Endodermal cell (in vitro differentiated cells): ENCODE data around the gene MASP2. TPM values are rescaled to one million over a fixed set of nuclear protein-coding genes. Genes with fewer than 3 reads are reported as not detected.
A peak's percentile ranks its signal among the peaks of the same experiment; 100 is the strongest.
"Not testable (repeated sequence)": the region's sequence is repeated elsewhere in the genome, so short reads cannot be mapped to it uniquely, and the experiment has no call there.

Experiments used
- DNase-seq: peaks from one replicate; pipeline ENCODE4 v3.0.0-alpha.2; 2017
- H3K27ac ChIP-seq: 2 replicates; pipeline ENCODE4 v1.5.1; 2013; ENCODE audit warnings: mild to moderate bottlenecking, low read depth, low read length, moderate library complexity
- H3K27me3 ChIP-seq: 2 replicates; pipeline ENCODE4 v1.6.1; 2013; ENCODE audit warnings: mild to moderate bottlenecking, low read length, moderate library complexity; ENCODE audit not compliant: insufficient read depth, control insufficient read depth, poor library complexity, severe bottlenecking
- H3K36me3 ChIP-seq: 2 replicates; pipeline ENCODE4 v1.7.0; 2013; ENCODE audit warnings: mild to moderate bottlenecking, low read length, moderate library complexity; ENCODE audit not compliant: control insufficient read depth, insufficient read depth
- H3K4me1 ChIP-seq: one replicate; pipeline ENCODE4 v1.7.0; 2013; ENCODE audit warnings: low read length; ENCODE audit not compliant: control insufficient read depth, insufficient read depth
- H3K4me3 ChIP-seq: 2 replicates; pipeline ENCODE4 v1.5.1; 2013; ENCODE audit warnings: mild to moderate bottlenecking, low read length, moderate library complexity
- H3K9ac ChIP-seq: 2 replicates; pipeline ENCODE4 v1.6.1; 2013; ENCODE audit warnings: mild to moderate bottlenecking, low read length, moderate library complexity; ENCODE audit not compliant: poor library complexity, severe bottlenecking; ENCODE audit errors: extremely low read depth
- H3K9me3 ChIP-seq: 2 replicates; pipeline ENCODE4 v1.6.1; 2013; ENCODE audit warnings: mild to moderate bottlenecking, low read length, moderate library complexity; ENCODE audit not compliant: control insufficient read depth
- H3K27ac Mint-ChIP-seq: 2 replicates; pipeline ENCODE4 v1.8.0; 2020; ENCODE audit warnings: mixed read lengths
- H3K27me3 Mint-ChIP-seq: 2 replicates; pipeline ENCODE4 v1.8.0; 2021; ENCODE audit warnings: mild to moderate bottlenecking, mixed read lengths; ENCODE audit not compliant: insufficient read depth
- H3K36me3 Mint-ChIP-seq: 2 replicates; pipeline ENCODE4 v1.8.0; 2020; ENCODE audit warnings: low read depth, mixed read lengths
- H3K4me1 Mint-ChIP-seq: 2 replicates; pipeline ENCODE4 v1.8.0; 2020; ENCODE audit warnings: mixed read lengths
- H3K4me3 Mint-ChIP-seq: 2 replicates; pipeline ENCODE4 v1.8.0; 2020; ENCODE audit warnings: mild to moderate bottlenecking, moderate library complexity, mixed read lengths
- H3K9me3 Mint-ChIP-seq: 2 replicates; pipeline ENCODE4 v1.8.0; 2020; ENCODE audit warnings: mild to moderate bottlenecking, mixed read lengths
- WGBS, 2 experiments: methylation state at CpG; one replicate each; pipeline versions ENCODE4 v1.1.5 to v1.1.7; 2013; ENCODE audit warnings: missing lambda C conversion rate in 2 of 2, mixed read lengths in 1 of 2; ENCODE audit not compliant: insufficient coverage in 1 of 2, insufficient read length in 1 of 2; 5-methylcytosine and 5-hydroxymethylcytosine counted together
- total RNA-seq, 2 donors: library from RNA; stranded (reverse); fragmentation: NEBNext Ultra II Directional in 1 of 2; extraction: Animal tissue kit (Norgen Biotek cat#: 25700) in 1 of 2; gene quantifications; 2 replicates in 1 of 2; 3 replicates in 1 of 2; pipeline ENCODE4 v1.2.1, GENCODE V29; 2021
- TF ChIP-seq, protein P1 (sequence below): fragments of 200-600 bp; sonication (generic); conservative IDR thresholded peaks from 2 replicates; pipeline ENCODE4 v1.5.0; 2021; ENCODE audit warnings: antibody characterized with exemption, mild to moderate bottlenecking

MASP2 gene
- total RNA-seq, 2 donors from 2014 or later: 0.51 TPM; not detected in 1

- H3K36me3 ChIP-seq: peaks cover 68% of the 10 kb centered on the region
- H3K4me1 Mint-ChIP-seq, H3K27ac Mint-ChIP-seq, H3K4me3 ChIP-seq, H3K27me3 ChIP-seq, H3K9me3 ChIP-seq, H3K4me3 Mint-ChIP-seq, H3K9me3 Mint-ChIP-seq, H3K27ac ChIP-seq, H3K27me3 Mint-ChIP-seq, H3K4me1 ChIP-seq, H3K9ac ChIP-seq: not testable (repeated sequence)
- 93 to 96% methylated on average over 11 to 18 of the region's 18 CpGs for WGBS, 2 experiments
- H3K36me3 Mint-ChIP-seq: peaks cover 52% of the 10 kb centered on the region
- peak; percentile 75 for DNase-seq
- TF ChIP-seq, protein P1, sequence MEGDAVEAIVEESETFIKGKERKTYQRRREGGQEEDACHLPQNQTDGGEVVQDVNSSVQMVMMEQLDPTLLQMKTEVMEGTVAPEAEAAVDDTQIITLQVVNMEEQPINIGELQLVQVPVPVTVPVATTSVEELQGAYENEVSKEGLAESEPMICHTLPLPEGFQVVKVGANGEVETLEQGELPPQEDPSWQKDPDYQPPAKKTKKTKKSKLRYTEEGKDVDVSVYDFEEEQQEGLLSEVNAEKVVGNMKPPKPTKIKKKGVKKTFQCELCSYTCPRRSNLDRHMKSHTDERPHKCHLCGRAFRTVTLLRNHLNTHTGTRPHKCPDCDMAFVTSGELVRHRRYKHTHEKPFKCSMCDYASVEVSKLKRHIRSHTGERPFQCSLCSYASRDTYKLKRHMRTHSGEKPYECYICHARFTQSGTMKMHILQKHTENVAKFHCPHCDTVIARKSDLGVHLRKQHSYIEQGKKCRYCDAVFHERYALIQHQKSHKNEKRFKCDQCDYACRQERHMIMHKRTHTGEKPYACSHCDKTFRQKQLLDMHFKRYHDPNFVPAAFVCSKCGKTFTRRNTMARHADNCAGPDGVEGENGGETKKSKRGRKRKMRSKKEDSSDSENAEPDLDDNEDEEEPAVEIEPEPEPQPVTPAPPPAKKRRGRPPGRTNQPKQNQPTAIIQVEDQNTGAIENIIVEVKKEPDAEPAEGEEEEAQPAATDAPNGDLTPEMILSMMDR: peak; percentile 55
Measured at GRCh38 chr1:11063937-11064537, 17.0 kb upstream of the MASP2 start.

- Mint-ChIP-seq H3K27ac (no peak overlapping the region), H3K36me3 (peaks cover 46% of the 10 kb centered on the region)
Measured at GRCh38 chr1:11062965-11063401, 15.9 kb upstream of the MASP2 start.

DNA sequence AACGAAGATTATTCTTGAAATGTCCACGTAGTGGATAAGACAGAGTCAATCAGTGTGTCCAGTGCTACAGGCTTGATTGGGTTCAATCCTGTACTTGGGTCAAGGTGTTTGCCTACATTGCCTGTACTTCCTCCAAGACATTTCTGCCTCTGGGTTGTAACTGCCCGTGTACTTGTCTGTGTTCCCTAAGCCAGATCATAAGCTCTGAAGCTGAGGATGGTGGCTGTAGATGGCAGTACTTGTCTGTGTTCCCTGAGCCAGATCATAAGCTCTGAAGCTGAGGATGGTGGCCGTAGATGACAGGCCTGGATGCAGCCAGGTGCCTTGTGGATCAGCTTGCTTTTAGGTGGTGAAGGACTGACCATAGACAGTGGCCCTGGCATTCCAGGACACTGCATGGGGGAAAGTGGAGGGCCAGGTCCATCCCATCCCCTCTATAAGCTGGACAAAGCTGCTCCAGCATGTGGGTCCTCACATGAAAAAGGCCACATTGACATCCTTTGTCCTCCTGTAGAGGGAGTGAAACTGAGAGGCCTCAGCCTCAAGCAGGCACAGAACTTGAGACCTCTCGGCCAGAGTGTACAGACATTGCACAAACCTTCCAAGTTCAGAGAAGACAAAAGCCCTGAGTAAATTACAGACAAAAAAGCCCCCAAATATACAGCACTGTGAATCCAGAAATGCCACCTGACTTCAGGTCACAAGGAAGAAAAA is 14.8 kb upstream of the MASP2 start:
- H3K4me1 Mint-ChIP-seq: peaks cover 5% of the 10 kb centered on the region
- H3K27ac ChIP-seq: no peak overlapping the region
- peaks cover 46% of the 10 kb centered on the region for H3K36me3 Mint-ChIP-seq

More at GRCh38 chr1:11062965-11063401, 15.9 kb upstream of the MASP2 start:
- no peak for DNase-seq
- Mint-ChIP-seq H3K4me3 (no peak overlapping the region), H3K27me3 (no peaks in the 10 kb centered on the region), H3K9me3 (no peaks in the 10 kb centered on the region), H3K4me1 (peaks cover 5% of the 10 kb centered on the region)
- H3K9me3 ChIP-seq: no peaks in the 10 kb centered on the region
- peaks cover 3% of the 10 kb centered on the region for H3K4me1 ChIP-seq
- TF ChIP-seq, protein P1: no peak
- no peak overlapping the region for H3K4me3 ChIP-seq
- H3K36me3 ChIP-seq: peaks cover 59% of the 10 kb centered on the region
- WGBS, 2 experiments: 87 to 96% methylated on average over 2 to 3 of the region's 3 CpGs
- no peak overlapping the region for H3K9ac ChIP-seq
- no peak overlapping the region for H3K27ac ChIP-seq
- H3K27me3 ChIP-seq: no peaks in the 10 kb centered on the region

More for the DNA sequence above, 14.8 kb upstream of the MASP2 start:
- 91 to 92% methylated on average over 4 to 5 of the region's 5 CpGs for WGBS, 2 experiments
- H3K27ac Mint-ChIP-seq: no peak overlapping the region
- Histone ChIP-seq H3K9ac (no peak overlapping the region), H3K4me1 (peaks cover 3% of the 10 kb centered on the region), H3K4me3 (no peak overlapping the region), H3K36me3 (peaks cover 57% of the 10 kb centered on the region), H3K9me3 (no peaks in the 10 kb centered on the region), H3K27me3 (no peaks in the 10 kb centered on the region)
- H3K27me3 Mint-ChIP-seq: no peaks in the 10 kb centered on the region
- no peak overlapping the region for H3K4me3 Mint-ChIP-seq
- no peaks in the 10 kb centered on the region for H3K9me3 Mint-ChIP-seq
- TF ChIP-seq, protein P1: peak; percentile 28
- DNase-seq: no peak
